ENCODE results near the gene GGT6. TPM values are rescaled to one million over a fixed set of nuclear protein-coding genes. Genes with fewer than 3 reads are reported as not detected.
"Not testable (repeated sequence)": the region's sequence is repeated elsewhere in the genome, so short reads cannot be mapped to it uniquely, and the experiment has no call there.

The GGT6 gene
- total RNA-seq, 2 donors from 2014 or later = 158 to 163 TPM

GRCh38 chr17:4583206-4583605 is 22.8 kb upstream of the GGT6 start:
- H3K9me3 ChIP-seq = no peaks in the 10 kb centered on the region
- no peak for TF ChIP-seq CTCF (IDR thresholded peaks at IDR 0.05)
- H3K4me1 ChIP-seq = peaks cover 3% of the 10 kb centered on the region
- no peak overlapping the region for H3K4me3 ChIP-seq
- peaks cover 37% of the 10 kb centered on the region for H3K27me3 ChIP-seq
- no peaks in the 10 kb centered on the region for H3K36me3 ChIP-seq
- H3K27ac ChIP-seq = no peak overlapping the region
- DNase-seq = no peak
- intact Hi-C loops (cut with DNase I) = no loop called here
- H3K9ac ChIP-seq (ENCODE audit: low read depth in 2 of 2, low read length in 2 of 2) = no peak overlapping the region

DNA sequence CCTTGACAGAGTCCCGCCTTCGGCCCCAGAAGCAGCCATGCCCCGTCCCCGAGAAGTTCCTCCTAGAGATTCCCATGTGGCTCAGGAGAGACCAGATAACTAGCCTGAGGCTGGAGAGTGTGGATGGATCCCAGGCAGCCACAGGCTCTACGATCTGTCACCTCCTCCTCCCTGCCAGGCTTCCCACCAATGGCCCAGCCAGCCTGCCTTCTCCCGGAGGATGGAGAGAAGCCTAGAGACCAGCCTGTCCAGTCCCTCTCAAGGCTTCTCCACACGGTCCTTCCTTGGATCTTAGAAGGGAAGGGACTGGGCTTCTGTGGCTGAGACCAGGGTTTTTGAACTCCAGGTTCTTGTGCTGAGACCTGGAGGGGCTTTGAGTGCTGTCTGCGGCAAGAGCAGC is 22.3 kb upstream of the GGT6 start:
- intact Hi-C loops (cut with DNase I) = no loop called here
- H3K27me3 ChIP-seq = peaks cover 37% of the 10 kb centered on the region

DNA sequence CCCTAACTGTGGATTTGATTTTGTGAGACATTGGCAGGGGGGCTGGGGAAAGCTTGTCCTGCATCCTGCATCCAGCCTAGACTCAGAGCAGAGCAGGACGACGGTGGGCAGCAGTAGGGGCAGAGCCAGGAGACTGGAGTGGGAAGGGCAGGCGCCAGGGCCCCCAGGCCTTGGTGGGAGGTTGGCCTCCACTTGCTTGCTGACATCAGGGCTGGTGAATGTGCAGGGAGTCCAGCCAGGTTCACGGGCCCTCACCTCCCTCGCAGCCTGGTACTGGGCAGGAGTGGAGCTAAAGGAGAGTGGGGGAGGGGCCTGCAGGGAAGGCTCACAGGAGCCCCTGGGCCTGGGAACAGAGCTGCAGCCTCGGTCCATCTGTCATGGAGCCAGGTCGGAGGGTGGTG is 21.7 kb upstream of the GGT6 start:
- H3K4me3 ChIP-seq = no peak overlapping the region
- H3K27ac ChIP-seq = no peak overlapping the region
- H3K27me3 ChIP-seq = peaks cover 37% of the 10 kb centered on the region
- H3K9ac ChIP-seq (ENCODE audit: low read depth in 2 of 2, low read length in 2 of 2) = no peak overlapping the region
- no peaks in the 10 kb centered on the region for H3K36me3 ChIP-seq
- DNase-seq = no peak
- no peak for TF ChIP-seq CTCF (IDR thresholded peaks at IDR 0.05)
- H3K4me1 ChIP-seq = peaks cover 3% of the 10 kb centered on the region
- H3K9me3 ChIP-seq = no peaks in the 10 kb centered on the region
- intact Hi-C loops (cut with DNase I) = no loop called here

More for the DNA sequence above, 22.3 kb upstream of the GGT6 start:
- H3K9me3 ChIP-seq = no peaks in the 10 kb centered on the region
- no peaks in the 10 kb centered on the region for H3K36me3 ChIP-seq
- H3K27ac ChIP-seq = no peak overlapping the region
- no peak for TF ChIP-seq CTCF (IDR thresholded peaks at IDR 0.05)
- no peak overlapping the region for H3K9ac ChIP-seq (ENCODE audit: low read depth in 2 of 2, low read length in 2 of 2)
- no peak overlapping the region for H3K4me3 ChIP-seq
- no peak for DNase-seq
- peaks cover 3% of the 10 kb centered on the region for H3K4me1 ChIP-seq

- Histone ChIP-seq H3K27ac (no peak overlapping the region), H3K4me1 (peaks cover 3% of the 10 kb centered on the region), H3K9ac (ENCODE audit: low read depth in 2 of 2, low read length in 2 of 2) (no peak overlapping the region), H3K9me3 (no peaks in the 10 kb centered on the region), H3K36me3 (no peaks in the 10 kb centered on the region), H3K4me3 (no peak overlapping the region), H3K27me3 (peaks cover 36% of the 10 kb centered on the region)
- DNase-seq = no peak
- intact Hi-C loops (cut with DNase I) = no loop called here
- no peak for TF ChIP-seq CTCF (IDR thresholded peaks at IDR 0.05)
Observed at GRCh38 chr17:4580291-4580690, 19.9 kb upstream of the GGT6 start.

GRCh38 chr17:4579678-4580077 is 19.3 kb upstream of the GGT6 start:
- TF ChIP-seq CTCF (IDR thresholded peaks at IDR 0.05) = no peak
- no peak overlapping the region for H3K9ac ChIP-seq (ENCODE audit: low read depth in 2 of 2, low read length in 2 of 2)

GRCh38 chr17:4578349-4578748 is 18.0 kb upstream of the GGT6 start:
- DNase-seq; H3K27ac ChIP-seq; H3K4me1 ChIP-seq; H3K36me3 ChIP-seq; H3K9ac ChIP-seq (ENCODE audit: low read depth in 2 of 2, low read length in 2 of 2); H3K9me3 ChIP-seq; H3K4me3 ChIP-seq; intact Hi-C loops (cut with DNase I): not testable (repeated sequence)
- peaks cover 16% of the 10 kb centered on the region for H3K27me3 ChIP-seq

More at GRCh38 chr17:4579678-4580077, 19.3 kb upstream of the GGT6 start:
- intact Hi-C loops (cut with DNase I) = no loop called here
- no peaks in the 10 kb centered on the region for H3K36me3 ChIP-seq
- H3K27me3 ChIP-seq = peaks cover 30% of the 10 kb centered on the region
- H3K9me3 ChIP-seq = no peaks in the 10 kb centered on the region
- H3K4me3 ChIP-seq = no peak overlapping the region
- peaks cover 3% of the 10 kb centered on the region for H3K4me1 ChIP-seq
- DNase-seq = no peak
- no peak overlapping the region for H3K27ac ChIP-seq

Data from colonic mucosa (tissue), 4 donors.